SK-N-SH (cell line): ENCODE measurements around the gene EDIL3. TPM values are rescaled to one million over a fixed set of nuclear protein-coding genes. Genes with fewer than 3 reads are reported as not detected.
A peak's percentile ranks its signal among the peaks of the same experiment; 100 is the strongest.

Experiments used
- CTCF ChIA-PET: fragments of 300-600, 350-600 bp; formaldehyde crosslinking; extraction: SDS; loops from one replicate; lab custom pipeline; 2021; lab: Yijun Ruan, JAX
- POLR2A ChIA-PET: fragments of 350-600 bp; sonication (Branson Sonifier 250); formaldehyde crosslinking; extraction: SDS; loops from one replicate; lab custom pipeline; 2020; ENCODE audit warnings: antibody characterized with exemption, inconsistent platforms; lab: Yijun Ruan, JAX
- DNase-seq: peaks from one replicate; pipeline ENCODE4 v3.0.0; 2012
- H2AFZ ChIP-seq: fragments of 200-600 bp; sonication (generic); 2 replicates; pipeline ENCODE4 v1.8.1; 2016; ENCODE audit warnings: antibody characterized with exemption, mild to moderate bottlenecking, low read depth
- H3F3A ChIP-seq: fragments of 200-600 bp; sonication (generic); replicated peaks from 2 replicates; pipeline ENCODE3; 2016; ENCODE audit warnings: antibody characterized with exemption, mild to moderate bottlenecking; ENCODE audit not compliant: insufficient read depth
- H3K27ac ChIP-seq, 2 experiments: fragments of 200-500 bp in 1 of 2; fragments of 200-600 bp in 1 of 2; sonication (Bioruptor generic) in 1 of 2; sonication (generic), shearing (Covaris generic) in 1 of 2; 2 replicates each; pipeline versions ENCODE4 v1.5.1 to v1.6.1; 2014 to 2016; ENCODE audit warnings: low read depth in 2 of 2, inconsistent platforms in 1 of 2, low read length in 1 of 2, mild to moderate bottlenecking in 1 of 2, mixed read lengths in 1 of 2
- H3K27me3 ChIP-seq: fragments of 200-600 bp; sonication (generic), shearing (Covaris generic); 2 replicates; pipeline ENCODE4 v1.6.1; 2016; ENCODE audit warnings: mixed run types; ENCODE audit not compliant: insufficient read depth
- H3K36me3 ChIP-seq, 2 experiments: fragments of 200-500 bp in 1 of 2; fragments of 200-600 bp in 1 of 2; sonication (Bioruptor generic) in 1 of 2; sonication (generic) in 1 of 2; replicated peaks in 1 of 2; 2 replicates each; pipeline versions ENCODE3 to v1.5.1; 2014 to 2016; ENCODE audit warnings: low read length in 1 of 2, mild to moderate bottlenecking in 1 of 2; ENCODE audit not compliant: insufficient read depth in 2 of 2, control insufficient read depth in 1 of 2
- H3K4me1 ChIP-seq, 2 experiments: fragments of 200-500 bp in 1 of 2; fragments of 200-600 bp in 1 of 2; sonication (Bioruptor generic) in 1 of 2; sonication (generic), shearing (Covaris generic) in 1 of 2; 2 replicates each; pipeline versions ENCODE4 v1.5.1 to v1.6.1; 2014 to 2016; ENCODE audit warnings: low read depth in 1 of 2, low read length in 1 of 2, mixed run types in 1 of 2; ENCODE audit not compliant: insufficient read depth in 2 of 2, control insufficient read depth in 1 of 2
- H3K4me2 ChIP-seq: fragments of 200-600 bp; sonication (generic), shearing (Covaris generic); 2 replicates; pipeline ENCODE4 v1.6.1; 2017; ENCODE audit warnings: mixed run types
- H3K4me3 ChIP-seq, 2 experiments: fragments of 200-500 bp in 1 of 2; fragments of 200-600 bp in 1 of 2; sonication (Bioruptor generic) in 1 of 2; sonication (generic), shearing (Covaris generic) in 1 of 2; 2 replicates each; pipeline versions ENCODE4 v1.5.1 to v1.8.1; 2014 to 2016; ENCODE audit warnings: low read depth in 2 of 2, inconsistent platforms in 1 of 2, low read length in 1 of 2, mild to moderate bottlenecking in 1 of 2, mixed read lengths in 1 of 2, moderate library complexity in 1 of 2
- H3K79me2 ChIP-seq: fragments of 200-600 bp; sonication (generic); 2 replicates; pipeline ENCODE4 v1.8.1; 2017; ENCODE audit warnings: mild to moderate bottlenecking; ENCODE audit not compliant: insufficient read depth
- H3K9ac ChIP-seq: fragments of 200-600 bp; sonication (generic); 2 replicates; pipeline ENCODE4 v1.6.1; 2017; ENCODE audit warnings: mixed run types
- H3K9me2 ChIP-seq: fragments of 200-600 bp; sonication (generic); 2 replicates; pipeline ENCODE4 v1.6.1; 2017; ENCODE audit warnings: mixed run types
- H3K9me3 ChIP-seq: fragments of 200-600 bp; sonication (generic); 2 replicates; pipeline ENCODE4 v1.6.1; 2017; ENCODE audit warnings: mixed run types, mild to moderate bottlenecking, moderate library complexity
- H4K20me1 ChIP-seq: fragments of 200-600 bp; sonication (generic); 2 replicates; pipeline ENCODE4 v1.6.1; 2017; ENCODE audit warnings: mild to moderate bottlenecking, mixed run types; ENCODE audit not compliant: insufficient read depth
- CHD2 ChIP-seq: fragments of 150-350 bp; IDR thresholded peaks from 2 replicates; pipeline ENCODE4 v1.6.1; 2018; ENCODE audit warnings: low read length; ENCODE audit not compliant: partially characterized antibody
- CTCF ChIP-seq: fragments of 200-600 bp; sonication (generic); IDR thresholded peaks from 2 replicates; pipeline ENCODE4 v1.6.1; 2017; ENCODE audit warnings: antibody characterized with exemption, mild to moderate bottlenecking, moderate library complexity
- ELF1 ChIP-seq: IDR thresholded peaks from 2 replicates; pipeline ENCODE4 v1.4.0; 2012
- EP300 ChIP-seq, 2 experiments: IDR thresholded peaks; 2 replicates each; pipeline versions ENCODE4 v1.4.0 to v1.6.1; 2012; ENCODE audit warnings: borderline replicate concordance in 1 of 2, low read depth in 1 of 2, low read length in 1 of 2
- FOXJ3 ChIP-seq: sonication (generic); formaldehyde crosslinking; IDR thresholded peaks from 2 replicates; pipeline ENCODE4 v1.5.1; 2020; ENCODE audit warnings: mild to moderate bottlenecking, missing genetic modification reagents
- FOXM1 ChIP-seq: IDR thresholded peaks from 2 replicates; pipeline ENCODE4 v1.4.0; 2012; ENCODE audit warnings: low read depth, mild to moderate bottlenecking
- GABPA ChIP-seq: IDR thresholded peaks from 2 replicates; pipeline ENCODE4 v1.4.0; 2012; ENCODE audit warnings: low read depth, mild to moderate bottlenecking
- JUND ChIP-seq: IDR thresholded peaks from 2 replicates; pipeline ENCODE4 v1.4.0; 2012
- MAX ChIP-seq: IDR thresholded peaks from 2 replicates; pipeline ENCODE4 v1.4.0; 2012; ENCODE audit warnings: low read depth
- MXI1 ChIP-seq: IDR thresholded peaks from 2 replicates; pipeline ENCODE4 v1.6.1; 2012; ENCODE audit warnings: mild to moderate bottlenecking, low read depth, low read length, improper control_type of control experiment
- NFIC ChIP-seq: IDR thresholded peaks from 2 replicates; pipeline ENCODE4 v1.4.0; 2012; ENCODE audit warnings: borderline replicate concordance
- NRF1 ChIP-seq: IDR thresholded peaks from 2 replicates; pipeline ENCODE4 v1.6.1; 2012; ENCODE audit warnings: low read depth, mild to moderate bottlenecking, low read length
- PBX3 ChIP-seq: IDR thresholded peaks from 2 replicates; pipeline ENCODE4; 2012
- POLR2AphosphoS5 ChIP-seq: IDR thresholded peaks from 2 replicates; pipeline ENCODE4 v1.6.1; 2012; ENCODE audit warnings: low read depth, low read length
- RAD21 ChIP-seq: IDR thresholded peaks from 2 replicates; pipeline ENCODE4 v1.6.1; 2012; ENCODE audit warnings: mild to moderate bottlenecking, low read length
- REST ChIP-seq: IDR thresholded peaks from 2 replicates; pipeline ENCODE4 v1.6.1; 2012; ENCODE audit warnings: mild to moderate bottlenecking, low read depth, low read length, moderate library complexity
- RXRA ChIP-seq: IDR thresholded peaks from 2 replicates; pipeline ENCODE4 v1.4.0; 2012; ENCODE audit warnings: low read depth, mild to moderate bottlenecking, borderline replicate concordance
- SIN3A ChIP-seq: IDR thresholded peaks from 2 replicates; pipeline ENCODE4 v1.6.1; 2012; ENCODE audit warnings: low read depth, mild to moderate bottlenecking, low read length, moderate library complexity, borderline replicate concordance
- TAF1 ChIP-seq: IDR thresholded peaks from 2 replicates; pipeline ENCODE4 v1.6.1; 2012; ENCODE audit warnings: low read depth, mild to moderate bottlenecking, low read length, moderate library complexity, borderline replicate concordance
- TCF12 ChIP-seq: IDR thresholded peaks from 2 replicates; pipeline ENCODE4 v1.4.0; 2012
- USF1 ChIP-seq: IDR thresholded peaks from 2 replicates; pipeline ENCODE4 v1.4.0; 2012; ENCODE audit warnings: low read depth, borderline replicate concordance
- WGBS: methylation state at CpG from one replicate; pipeline ENCODE4 v1.1.6; 2017; ENCODE audit warnings: low lambda C conversion rate; 5-methylcytosine and 5-hydroxymethylcytosine counted together
- polyA plus RNA-seq, 3 experiments: library from polyadenylated mRNA; depleted of rRNA; stranded (reverse); fragments of >200 nt; gene quantifications; 2 replicates each; pipeline ENCODE4 v1.2.3, GENCODE V29; 2012

EDIL3 gene
- polyA plus RNA-seq, 1 of the 3 experiments (the other 2 are of a cell fraction), result 51.5 TPM

- Histone ChIP-seq H2AFZ (no peak overlapping the region), H3K9me3 (no peaks in the 10 kb centered on the region), H3K79me2 (peaks cover 93% of the 10 kb centered on the region), H3K27ac (peak overlapping the region; percentile 85 to 89; a peak in 3 of 4 replicates), H4K20me1 (no peaks in the 10 kb centered on the region), H3K4me1 (peaks cover 8 to 10% of the 10 kb centered on the region in 2 experiments), H3K4me3 (peak overlapping the region; percentile 12 to 16; a peak in 2 of 4 replicates), H3K9me2 (no peaks in the 10 kb centered on the region), H3K4me2 (peak overlapping the region; percentile 96)
- 15% methylated on average over 2 of the region's 2 CpGs for WGBS
- DNase-seq, result no peak
- no peak for TF ChIP-seq FOXJ3 (CRISPR knock-in tag)
- TF ChIP-seq MAX, result no peak
- peak; percentile 75 for TF ChIP-seq PBX3
- peak; percentile 51 for TF ChIP-seq TCF12
- TF ChIP-seq RXRA, result peak; percentile 47; the same call in 1 of the 2 replicates
- peak; percentile 81 for TF ChIP-seq NFIC
- no peak for TF ChIP-seq MXI1
- 0 out of 2 replicates have a peak, but pooled peaks have one; percentile 20 for TF ChIP-seq FOXM1
- peak in 1 of 2 experiments; percentile 60; a peak in 2 of 4 replicates for TF ChIP-seq EP300 (IDR thresholded peaks at IDR 0.05; ENCODE audit: borderline replicate concordance in 1 of 2, low read depth in 1 of 2, low read length in 1 of 2)
- peak; percentile 39; the same call in 1 of the 2 replicates for TF ChIP-seq JUND
- TF ChIP-seq, all 33 proteins: peak for 7
- Histone ChIP-seq H3K27me3 (no peaks in the 10 kb centered on the region), H3K36me3 (peaks cover 0 to 9% of the 10 kb centered on the region in 2 experiments), H3F3A (peaks cover 36% of the 10 kb centered on the region), H3K9ac (peak overlapping the region; percentile 51; the same call in 1 of the 2 replicates)
- ChIA-PET CTCF (no interaction called here), POLR2A (no interaction called here)
These were observed 5.7 kb downstream of the EDIL3 start for GRCh38 chr5:84378961-84379360.

GRCh38 chr5:84378420-84378819 lies 6.3 kb downstream of the EDIL3 start:
- H3K9ac ChIP-seq, result peak overlapping the region; percentile 51; the same call in 1 of the 2 replicates
- H3K27ac ChIP-seq, result peak overlapping the region; percentile 85 to 89
- DNase-seq, result no peak
- TF ChIP-seq RAD21 (no peak), EP300 (IDR thresholded peaks at IDR 0.05; ENCODE audit: borderline replicate concordance in 1 of 2, low read depth in 1 of 2, low read length in 1 of 2) (peak in 1 of 2 experiments; percentile 72; a peak in 2 of 4 replicates), CTCF (no peak), USF1 (no peak), CHD2 (no peak), SIN3A (no peak), POLR2AphosphoS5 (peak; percentile 60; the same call in 1 of the 2 replicates), NFIC (peak; percentile 83), ELF1 (no peak), GABPA (no peak), NRF1 (no peak), TAF1 (no peak), FOXM1 (no peak), REST (no peak)

More at GRCh38 chr5:84378420-84378819, 6.3 kb downstream of the EDIL3 start:
- H3K4me1 ChIP-seq, result peaks cover 8 to 9% of the 10 kb centered on the region in 2 experiments
- H3K79me2 ChIP-seq, result peaks cover 93% of the 10 kb centered on the region
- no peaks in the 10 kb centered on the region for H3K9me2 ChIP-seq
- peaks cover 38% of the 10 kb centered on the region for H3F3A ChIP-seq
- ChIA-PET CTCF (no interaction called here), POLR2A (no interaction called here)
- H3K36me3 ChIP-seq, result peaks cover 0 to 9% of the 10 kb centered on the region in 2 experiments
- H3K27me3 ChIP-seq, result no peaks in the 10 kb centered on the region
- H3K4me3 ChIP-seq, result peak overlapping the region in 1 of 2 experiments; percentile 5; a peak in 1 of 4 replicates
- no peaks in the 10 kb centered on the region for H3K9me3 ChIP-seq
- H2AFZ ChIP-seq, result no peak overlapping the region
- H4K20me1 ChIP-seq, result no peaks in the 10 kb centered on the region
- peak overlapping the region; percentile 96 for H3K4me2 ChIP-seq
- 10% methylated on average over 1 of the region's 1 CpG for WGBS
